ENCODE results near the gene IKZF4. TPM values are rescaled to one million over a fixed set of nuclear protein-coding genes. Genes with fewer than 3 reads are reported as not detected.
"Not testable (repeated sequence)": the region's sequence is repeated elsewhere in the genome, so short reads cannot be mapped to it uniquely, and the experiment has no call there.

The IKZF4 gene
- total RNA-seq: 10 to 100 TPM; 19.9 to 20.7 TPM

- H3K9me3 Mint-ChIP-seq (ENCODE audit: insufficient read depth): no peaks in the 10 kb centered on the region
- no peaks in the 10 kb centered on the region for H3K27me3 Mint-ChIP-seq (ENCODE audit: low read depth)
- ChIA-PET POLR2A (interaction anchor here (0.7 to 3.8 kb wide), 5 partner anchors 9 to 15 kb away, joined by 3 to 26 read pairs (median 5); no protein-coding TSS in a partner anchor), CTCF (interaction anchor here (0.7 to 4.2 kb wide), 7 partner anchors 9 to 98 kb away, joined by 3 to 28 read pairs (median 6); partner anchors contain the start of genes SUOX and ZC3H10)
- peak within 1 kb of the TSS; percentile 88 for H3K4me3 Mint-ChIP-seq
- ATAC-seq (peak; percentile 37), DNase-seq (peak; percentile 42)
- H3K27ac Mint-ChIP-seq: peak within 1 kb of the TSS; percentile 96
- H3K36me3 Mint-ChIP-seq (ENCODE audit: low read depth): peaks cover 17% of the 10 kb centered on the region
- H3K4me1 Mint-ChIP-seq (ENCODE audit: low read depth): peaks cover 53% of the 10 kb centered on the region
These were observed at the start of gene IKZF4 for GRCh38 chr12:56020423-56021184. TSS of gene IKZF4 (plus strand) at chr12:56021043. CDS start at chr12:56021494, 451 bp downstream.

GRCh38 chr12:55972042-55972441 lies 48.8 kb upstream of the IKZF4 start:
- H3K4me3 Mint-ChIP-seq: no peak overlapping the region
- no peaks in the 10 kb centered on the region for H3K9me3 Mint-ChIP-seq (ENCODE audit: insufficient read depth)
- ChIA-PET CTCF (interaction anchor here (3.2 to 3.6 kb wide), 2 partner anchors 57 to 233 kb away, joined by 17 to 21 read pairs; no protein-coding TSS in a partner anchor), POLR2A (interaction anchor here (1.0 kb wide), 1 partner anchor 27 kb away, joined by 3 read pairs; no protein-coding TSS in a partner anchor)
- ATAC-seq (no peak), DNase-seq (no peak)
- no peaks in the 10 kb centered on the region for H3K27me3 Mint-ChIP-seq (ENCODE audit: low read depth)
- H3K36me3 Mint-ChIP-seq (ENCODE audit: low read depth): peaks cover 43% of the 10 kb centered on the region
- H3K27ac Mint-ChIP-seq: peak overlapping the region; percentile 60
- peaks cover 28% of the 10 kb centered on the region for H3K4me1 Mint-ChIP-seq (ENCODE audit: low read depth)

- ChIA-PET CTCF (interaction anchor here (3.2 to 3.6 kb wide), 2 partner anchors 57 to 233 kb away, joined by 17 to 21 read pairs; no protein-coding TSS in a partner anchor), POLR2A (interaction anchor here (1.0 to 2.6 kb wide), 2 partner anchors 28 to 36 kb away, joined by 3 to 7 read pairs; no protein-coding TSS in a partner anchor)
- Mint-ChIP-seq H3K27me3 (ENCODE audit: low read depth) (no peaks in the 10 kb centered on the region), H3K27ac (peak overlapping the region; percentile 60), H3K4me3 (no peak overlapping the region), H3K36me3 (ENCODE audit: low read depth) (peaks cover 42% of the 10 kb centered on the region), H3K9me3 (ENCODE audit: insufficient read depth) (no peaks in the 10 kb centered on the region), H3K4me1 (ENCODE audit: low read depth) (peaks cover 30% of the 10 kb centered on the region)
- DNase-seq (no peak), ATAC-seq (no peak)
These were observed 48.4 kb upstream of the IKZF4 start for GRCh38 chr12:55972456-55972855.

GRCh38 chr12:55972911-55973598 lies 47.8 kb upstream of the IKZF4 start:
- no peak overlapping the region for H3K27ac Mint-ChIP-seq
- peaks cover 40% of the 10 kb centered on the region for H3K36me3 Mint-ChIP-seq (ENCODE audit: low read depth)
- no peak for ATAC-seq
- H3K4me3 Mint-ChIP-seq: no peak overlapping the region
- no peaks in the 10 kb centered on the region for H3K9me3 Mint-ChIP-seq (ENCODE audit: insufficient read depth)
- H3K27me3 Mint-ChIP-seq (ENCODE audit: low read depth): no peaks in the 10 kb centered on the region
- no peak for DNase-seq
- ChIA-PET CTCF (interaction anchor here (0.8 to 3.9 kb wide), 24 partner anchors 11 to 248 kb away, joined by 3 to 50 read pairs (median 5); partner anchors contain the start of genes ERBB3, ESYT1, ORMDL2 and PYM1), POLR2A (interaction anchor here (0.7 to 2.7 kb wide), 25 partner anchors 9 to 1548 kb away, joined by 3 to 21 read pairs (median 4); partner anchors contain the start of genes CD63, DDIT3, DGKA and DNAJC14)
- peaks cover 24% of the 10 kb centered on the region for H3K4me1 Mint-ChIP-seq (ENCODE audit: low read depth)

GRCh38 chr12:55973599-55974307 lies 47.1 kb upstream of the IKZF4 start, which contains the start of gene RAB5B:
TSS of gene RAB5B (plus strand) at chr12:55974078. CDS start at chr12:55986961, 12,883 bp downstream.
- no peaks in the 10 kb centered on the region for H3K27me3 Mint-ChIP-seq (ENCODE audit: low read depth)
- no peaks in the 10 kb centered on the region for H3K9me3 Mint-ChIP-seq (ENCODE audit: insufficient read depth)
- ChIA-PET POLR2A (interaction anchor here (0.7 to 2.7 kb wide), 27 partner anchors 9 to 1547 kb away, joined by 3 to 21 read pairs (median 4); partner anchors contain the start of genes CD63, DDIT3, DGKA and DNAJC14), CTCF (interaction anchor here (0.8 to 3.9 kb wide), 30 partner anchors 10 to 249 kb away, joined by 3 to 50 read pairs (median 5); partner anchors contain the start of genes DGKA, ERBB3, ESYT1 and ORMDL2)
- ATAC-seq (peak; percentile 96), DNase-seq (peak; percentile 100)
- peaks cover 37% of the 10 kb centered on the region for H3K36me3 Mint-ChIP-seq (ENCODE audit: low read depth)
- no peak within 1 kb of the TSS for H3K4me3 Mint-ChIP-seq
- H3K4me1 Mint-ChIP-seq (ENCODE audit: low read depth): peaks cover 17% of the 10 kb centered on the region
- H3K27ac Mint-ChIP-seq: no peak within 1 kb of the TSS

GRCh38 chr12:55974308-55974730 lies 46.5 kb upstream of the IKZF4 start:
- ChIA-PET POLR2A (interaction anchor here (0.5 to 2.7 kb wide), 27 partner anchors 8 to 255 kb away, joined by 3 to 21 read pairs (median 4); partner anchors contain the start of genes CD63, DGKA, DNAJC14 and ORMDL2), CTCF (interaction anchor here (0.8 to 3.9 kb wide), 33 partner anchors 9 to 250 kb away, joined by 3 to 50 read pairs (median 5); partner anchors contain the start of genes DGKA, ERBB3, ESYT1 and ORMDL2)
- H3K9me3 Mint-ChIP-seq (ENCODE audit: insufficient read depth): no peaks in the 10 kb centered on the region
- H3K4me1 Mint-ChIP-seq (ENCODE audit: low read depth): peaks cover 15% of the 10 kb centered on the region
- peak; percentile 23 for ATAC-seq
- H3K36me3 Mint-ChIP-seq (ENCODE audit: low read depth): peaks cover 38% of the 10 kb centered on the region
- peak; percentile 50 for DNase-seq
- no peaks in the 10 kb centered on the region for H3K27me3 Mint-ChIP-seq (ENCODE audit: low read depth)
- H3K27ac Mint-ChIP-seq: no peak overlapping the region
- no peak overlapping the region for H3K4me3 Mint-ChIP-seq

GRCh38 chr12:55978393-55978792 lies 42.5 kb upstream of the IKZF4 start:
- no peak overlapping the region for H3K4me3 Mint-ChIP-seq
- DNase-seq (no peak), ATAC-seq (no peak)
- POLR2A ChIA-PET: no interaction called here
- no peaks in the 10 kb centered on the region for H3K9me3 Mint-ChIP-seq (ENCODE audit: insufficient read depth)
- peaks cover 13% of the 10 kb centered on the region for H3K4me1 Mint-ChIP-seq (ENCODE audit: low read depth)
- H3K36me3 Mint-ChIP-seq (ENCODE audit: low read depth): peaks cover 27% of the 10 kb centered on the region
- CTCF ChIA-PET: interaction anchor here (0.8 to 1.2 kb wide), 2 partner anchors 18 to 40 kb away, joined by 3 to 4 read pairs; no protein-coding TSS in a partner anchor
- H3K27ac Mint-ChIP-seq: no peak overlapping the region
- no peaks in the 10 kb centered on the region for H3K27me3 Mint-ChIP-seq (ENCODE audit: low read depth)

- Mint-ChIP-seq H3K4me3 (no peak overlapping the region), H3K27ac (no peak overlapping the region), H3K36me3 (ENCODE audit: low read depth) (peaks cover 31% of the 10 kb centered on the region), H3K27me3 (ENCODE audit: low read depth) (no peaks in the 10 kb centered on the region), H3K9me3 (ENCODE audit: insufficient read depth) (no peaks in the 10 kb centered on the region), H3K4me1 (ENCODE audit: low read depth) (peaks cover 13% of the 10 kb centered on the region)
- POLR2A ChIA-PET: interaction anchor here (0.6 kb wide), 1 partner anchor 255 kb away, joined by 3 read pairs; no protein-coding TSS in a partner anchor
- no peak for DNase-seq
- CTCF ChIA-PET: interaction anchor here (0.8 to 1.4 kb wide), 3 partner anchors 40 to 241 kb away, joined by 3 to 4 read pairs (median 4); no protein-coding TSS in a partner anchor
- ATAC-seq: no peak
These were observed 41.8 kb upstream of the IKZF4 start for GRCh38 chr12:55979069-55979468.

GRCh38 chr12:55981882-55982281 lies 39.0 kb upstream of the IKZF4 start:
- H3K4me1 Mint-ChIP-seq (ENCODE audit: low read depth); H3K27me3 Mint-ChIP-seq (ENCODE audit: low read depth); DNase-seq; H3K9me3 Mint-ChIP-seq (ENCODE audit: insufficient read depth); H3K27ac Mint-ChIP-seq; ATAC-seq; H3K4me3 Mint-ChIP-seq: not testable (repeated sequence)
- peaks cover 27% of the 10 kb centered on the region for H3K36me3 Mint-ChIP-seq (ENCODE audit: low read depth)
- CTCF ChIA-PET: interaction anchor here (0.9 to 3.3 kb wide), 7 partner anchors 9 to 243 kb away, joined by 3 to 23 read pairs (median 4); no protein-coding TSS in a partner anchor
- POLR2A ChIA-PET: interaction anchor here (1.4 to 1.8 kb wide), 2 partner anchors 8 to 29 kb away, joined by 3 to 12 read pairs; partner anchors contain the start of gene RAB5B

- Mint-ChIP-seq H3K9me3 (ENCODE audit: insufficient read depth) (no peaks in the 10 kb centered on the region), H3K27me3 (ENCODE audit: low read depth) (no peaks in the 10 kb centered on the region), H3K36me3 (ENCODE audit: low read depth) (peaks cover 30% of the 10 kb centered on the region), H3K4me1 (ENCODE audit: low read depth) (peaks cover 6% of the 10 kb centered on the region), H3K27ac (no peak overlapping the region), H3K4me3 (no peak overlapping the region)
- peak; percentile 47 for ATAC-seq
- no peak for DNase-seq
- CTCF ChIA-PET: interaction anchor here (0.9 to 3.3 kb wide), 11 partner anchors 8 to 244 kb away, joined by 3 to 23 read pairs (median 4); partner anchors contain the start of gene RAB5B
- POLR2A ChIA-PET: interaction anchor here (1.1 to 1.8 kb wide), 3 partner anchors 8 to 30 kb away, joined by 3 to 12 read pairs (median 3); partner anchors contain the start of gene RAB5B
These were observed 38.4 kb upstream of the IKZF4 start for GRCh38 chr12:55982319-55982936.

Data from activated CD8-positive, alpha-beta T cell treated with anti-CD3 and anti-CD28 coated beads, Interleukin-2, amount 10 ng/mL, durations not matched to agents 7 days and 5 days (primary cell).